ENCODE results near the gene NDUFS7.

GRCh38 chr19:1417145-1417544 lies 33.4 kb downstream of the NDUFS7 start:
- no peak for TF ChIP-seq CTCF (IDR thresholded peaks at IDR 0.05)
- TF ChIP-seq POLR2A (IDR thresholded peaks at IDR 0.05): no peak
- TF ChIP-seq POLR2AphosphoS5 (IDR thresholded peaks at IDR 0.05): no peak
